ENCODE data around the gene PRKCE.
"Not testable (repeated sequence)": the region's sequence is repeated elsewhere in the genome, so short reads cannot be mapped to it uniquely, and the experiment has no call there.

Gene PRKCE

GRCh38 chr2:45670646-45671045 is 19.2 kb downstream of the PRKCE start:
- no peak for DNase-seq

GRCh38 chr2:45672138-45672537 is 20.7 kb downstream of the PRKCE start:
- DNase-seq: no peak

GRCh38 chr2:45674035-45674816 is 22.8 kb downstream of the PRKCE start:
- no peak for DNase-seq

GRCh38 chr2:45675263-45675812 is 23.9 kb downstream of the PRKCE start:
- DNase-seq: no peak

GRCh38 chr2:45676088-45676487 is 24.6 kb downstream of the PRKCE start:
- DNase-seq: no peak

- no peak for DNase-seq
Observed at GRCh38 chr2:45678791-45679348, 27.4 kb downstream of the PRKCE start.

GRCh38 chr2:45680351-45680967 is 29.0 kb downstream of the PRKCE start:
- DNase-seq: no peak

- DNase-seq: no peak
Observed at GRCh38 chr2:45681675-45682074, 30.2 kb downstream of the PRKCE start.

- no peak for DNase-seq
Observed at GRCh38 chr2:45683292-45683691, 31.8 kb downstream of the PRKCE start.

GRCh38 chr2:45684756-45685155 is 33.3 kb downstream of the PRKCE start:
- no peak for DNase-seq

- no peak for DNase-seq
Observed at GRCh38 chr2:45685260-45685659, 33.8 kb downstream of the PRKCE start.

- DNase-seq: no peak
Observed at GRCh38 chr2:45687964-45688363, 36.5 kb downstream of the PRKCE start.

- DNase-seq: no peak
Observed at GRCh38 chr2:45688479-45689298, 37.2 kb downstream of the PRKCE start.

GRCh38 chr2:45690231-45690630 is 38.8 kb downstream of the PRKCE start:
- DNase-seq: no peak

GRCh38 chr2:45691171-45691999 is 39.9 kb downstream of the PRKCE start:
- DNase-seq: no peak

GRCh38 chr2:45692566-45692965 is 41.1 kb downstream of the PRKCE start:
- no peak for DNase-seq

GRCh38 chr2:45695480-45696007 is 44.1 kb downstream of the PRKCE start:
- not testable (repeated sequence) for DNase-seq

- no peak for DNase-seq
Observed at GRCh38 chr2:45696708-45697107, 45.2 kb downstream of the PRKCE start.

- no peak for DNase-seq
Observed at GRCh38 chr2:45697190-45697589, 45.7 kb downstream of the PRKCE start.

GRCh38 chr2:45698554-45698953 is 47.1 kb downstream of the PRKCE start:
- no peak for DNase-seq

- no peak for DNase-seq
Observed at GRCh38 chr2:45699032-45699658, 47.7 kb downstream of the PRKCE start.

Data from GF-D8 (cell line).